K562 (cell line): Measurements from ENCODE around the gene MPL. TPM values are rescaled to one million over a fixed set of nuclear protein-coding genes. Genes with fewer than 3 reads are reported as not detected.

Experiments used
- ATAC-seq: fragments of 200-7000 bp; cut with Tn5 transposase; 3 replicates; pipeline ENCODE4 v1.9.1; 2020; ENCODE audit warnings: moderate library complexity
- BruUV-seq: library from RNA; stranded (reverse); fragments of 400-500 nt; replicated peaks from 2 replicates; lab custom pipeline; 2021; lab: Mats Ljungman, UMichigan
- CTCF ChIA-PET: fragments of 300-600 bp; formaldehyde crosslinking; extraction: SDS; loops from one replicate; lab custom pipeline; 2021; ENCODE audit warnings: low intra/inter-chr PET ratio; lab: Yijun Ruan, JAX
- POLR2A ChIA-PET: fragments of 300-600, 350-650 bp; sonication (Branson Sonifier 250); formaldehyde crosslinking; extraction: SDS; loops from one replicate; lab custom pipeline; 2021; ENCODE audit warnings: antibody characterized with exemption, inconsistent platforms; lab: Yijun Ruan, JAX
- DNase-seq, 4 experiments: peaks; one replicate each; pipeline versions ENCODE4 v3.0.0 to v3.0.0-alpha.2; 2011 to 2018; ENCODE audit warnings: low spot score in 3 of 4, mixed read lengths in 3 of 4; ENCODE audit errors: extremely low read depth in 1 of 4
- FAIRE-seq: peaks from 2 replicates; lab custom pipeline; 2011; peaks lifted over from hg19 to GRCh38; lab: Jason Lieb, UNC
- H2AFZ ChIP-seq: 2 replicates; pipeline ENCODE4 v1.6.0; 2011; ENCODE audit warnings: low read depth, low read length, control low read depth, inconsistent platforms
- H3K27ac ChIP-seq: fragments of 200-600 bp; 3 replicates; pipeline ENCODE4 v1.8.0; 2011; ENCODE audit warnings: low read depth, mild to moderate bottlenecking, control low read depth, inconsistent platforms, low read length, moderate library complexity, mixed read lengths; ENCODE audit errors: extremely low read depth
- H3K27me3 ChIP-seq, 2 experiments: fragments of 300-600 bp in 1 of 2; 2 replicates in 1 of 2; 3 replicates in 1 of 2; pipeline versions ENCODE4 v1.6.0 to v1.8.0; 2011; ENCODE audit warnings: inconsistent platforms in 2 of 2, low read length in 2 of 2, mild to moderate bottlenecking in 1 of 2, mixed read lengths in 1 of 2, moderate library complexity in 1 of 2; ENCODE audit not compliant: control insufficient read depth in 2 of 2, insufficient read depth in 2 of 2
- H3K36me3 ChIP-seq: fragments of 300-600 bp; 3 replicates; pipeline ENCODE4 v1.8.0; 2011; ENCODE audit warnings: mild to moderate bottlenecking, low read length, inconsistent platforms; ENCODE audit not compliant: control insufficient read depth, insufficient read depth
- H3K4me1 ChIP-seq, 2 experiments: fragments of 200-600 bp in 1 of 2; replicated peaks in 1 of 2; 2 replicates in 1 of 2; 3 replicates in 1 of 2; pipeline versions ENCODE4 v1.5.1 to v1.8.0; 2011; ENCODE audit warnings: inconsistent platforms in 2 of 2, low read length in 2 of 2, mild to moderate bottlenecking in 1 of 2, mixed read lengths in 1 of 2, moderate library complexity in 1 of 2; ENCODE audit not compliant: control insufficient read depth in 2 of 2, insufficient read depth in 2 of 2
- H3K4me2 ChIP-seq: 2 replicates; pipeline ENCODE4 v1.6.1; 2011; ENCODE audit warnings: low read length, control low read depth, inconsistent platforms, mixed read lengths; ENCODE audit not compliant: insufficient read depth
- H3K4me3 ChIP-seq: fragments of 200-600 bp; sonication (generic), shearing (Covaris generic); 2 replicates; pipeline ENCODE4 v1.5.1; 2016; ENCODE audit warnings: control low read depth, inconsistent platforms
- H3K79me2 ChIP-seq: fragments of 200-600 bp; 3 replicates; pipeline ENCODE4 v1.8.0; 2011; ENCODE audit warnings: low read length, inconsistent platforms; ENCODE audit not compliant: control insufficient read depth, insufficient read depth
- H3K9ac ChIP-seq, 2 experiments: 2 replicates each; pipeline versions ENCODE4 v1.6.0 to v1.6.1; 2011; ENCODE audit warnings: low read depth in 2 of 2, low read length in 2 of 2, control low read depth in 1 of 2, inconsistent platforms in 1 of 2, mild to moderate bottlenecking in 1 of 2, mixed read lengths in 1 of 2; ENCODE audit not compliant: insufficient read depth in 1 of 2
- H3K9me1 ChIP-seq: one replicate; pipeline ENCODE4 v1.6.0; 2011; ENCODE audit warnings: inconsistent platforms, mild to moderate bottlenecking, low read length, moderate library complexity; ENCODE audit not compliant: control insufficient read depth, insufficient read depth
- H3K9me3 ChIP-seq: replicated peaks from 2 replicates; pipeline ENCODE4 v1.5.1; 2011; ENCODE audit warnings: low read depth, low read length, inconsistent platforms; ENCODE audit not compliant: control insufficient read depth, insufficient read depth
- H4K20me1 ChIP-seq: replicated peaks from 2 replicates; pipeline ENCODE4 v1.6.1; 2011; ENCODE audit warnings: low read length, inconsistent platforms, mixed read lengths; ENCODE audit not compliant: control insufficient read depth, insufficient read depth
- KAT7 ChIP-seq: sonication (generic); formaldehyde crosslinking; IDR thresholded peaks from 2 replicates; pipeline ENCODE4 v1.8.0; 2022; ENCODE audit warnings: missing genetic modification reagents, mild to moderate bottlenecking, borderline replicate concordance
- MITF ChIP-seq: IDR thresholded peaks from 2 replicates; pipeline ENCODE4 v1.6.1; 2014; ENCODE audit warnings: antibody characterized with exemption
- PKNOX1 ChIP-seq: fragments of 450-650 bp; IDR thresholded peaks from 2 replicates; pipeline ENCODE4 v1.6.1; 2016
- YY1 ChIP-seq, 3 experiments: IDR thresholded peaks; 2 replicates each; pipeline ENCODE4 v1.6.1; 2011; ENCODE audit warnings: low read length in 2 of 3, mild to moderate bottlenecking in 2 of 3, moderate library complexity in 2 of 3, borderline replicate concordance in 1 of 3, control low read depth in 1 of 3, low read depth in 1 of 3; ENCODE audit not compliant: insufficient read depth in 3 of 3, insufficient replicate concordance in 2 of 3, control insufficient read depth in 1 of 3, insufficient read length in 1 of 3; ENCODE audit errors: extremely low read depth in 1 of 3
- ZZZ3 ChIP-seq: fragments of 450-650 bp; IDR thresholded peaks from 2 replicates; pipeline ENCODE4 v1.6.1; 2016; ENCODE audit warnings: antibody characterized with exemption, mild to moderate bottlenecking, moderate library complexity
- WGBS: fragments of 100-300 bp; shearing (Covaris generic); methylation state at CpG from one replicate; pipeline ENCODE4 v1.1.6; 2016; ENCODE audit warnings: low coverage, mixed read lengths; ENCODE audit not compliant: insufficient coverage; ENCODE audit errors: missing lambda C conversion rate; 5-methylcytosine and 5-hydroxymethylcytosine counted together
- in situ Hi-C: fragments of 300-500 bp; cut with MboI; formaldehyde crosslinking; loops from 4 replicates; pipeline ENCODE4 v1.15.0; 2018; ENCODE audit warnings: inconsistent platforms, mixed read lengths
- intact Hi-C: fragments of 100-400 bp; cut with micrococcal nuclease; formaldehyde crosslinking; loops from 2 replicates; pipeline ENCODE4 v1.14.2; 2022
- polyA plus RNA-seq, 8 experiments: library from polyadenylated mRNA; depleted of rRNA in 4 of 8; stranded (reverse) in 5 of 8; unstranded in 3 of 8; fragments of >200 nt; fragmentation: Nextera tagmentation in 2 of 8; fragmentation: Illumina TruSeq in 1 of 8; extraction: Ambion mirVana in 2 of 8; extraction: Trizol in 1 of 8; gene quantifications; 2 replicates each; pipeline versions ENCODE4 v1.2.1 to v1.2.3, GENCODE V29; 2011 to 2014; ENCODE audit warnings: inconsistent platforms in 1 of 8, missing spikeins in 1 of 8
- total RNA-seq, 7 experiments: library from RNA; depleted of rRNA in 6 of 7; stranded (reverse); fragments of >200 nt in 6 of 7; fragmentation: Illumina TruSeq in 2 of 7; extraction: Trizol in 2 of 7; gene quantifications; 2 replicates each; pipeline versions ENCODE4 v1.2.1 to v1.2.3, GENCODE V29; 2011 to 2021; ENCODE audit warnings: low replicate concordance in 1 of 7
- TF ChIP-seq, protein P1 (sequence below): fragments of 450-650 bp; formaldehyde crosslinking; IDR thresholded peaks from 2 replicates; pipeline ENCODE4 v1.4.0; 2022; ENCODE audit warnings: missing genetic modification characterization

MPL gene
- total and polyA plus RNA-seq, 9 of the 15 experiments (the other 6 are each of a cell fraction or from before 2014, with no cell fraction given), result not detected

DNA sequence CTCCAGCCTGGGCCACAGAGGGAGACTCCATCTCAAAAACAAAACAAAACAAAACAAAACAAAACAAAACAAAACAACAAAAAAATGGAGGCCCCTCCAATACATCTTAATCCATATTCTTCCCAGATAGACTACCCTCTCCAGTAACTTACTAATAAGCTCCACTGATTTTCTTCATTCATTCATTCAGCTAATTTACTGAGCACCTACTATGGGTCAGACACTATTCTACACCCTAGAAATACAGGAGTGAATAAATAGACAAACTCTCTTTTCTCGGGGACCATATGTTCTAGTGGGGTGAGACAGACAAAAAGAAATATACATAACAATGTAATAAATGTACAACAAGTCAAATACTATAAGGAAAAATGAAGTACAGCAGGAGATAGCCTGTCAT, 13.4 kb downstream of the MPL start (continued):
- TF ChIP-seq MITF, result no peak

DNA sequence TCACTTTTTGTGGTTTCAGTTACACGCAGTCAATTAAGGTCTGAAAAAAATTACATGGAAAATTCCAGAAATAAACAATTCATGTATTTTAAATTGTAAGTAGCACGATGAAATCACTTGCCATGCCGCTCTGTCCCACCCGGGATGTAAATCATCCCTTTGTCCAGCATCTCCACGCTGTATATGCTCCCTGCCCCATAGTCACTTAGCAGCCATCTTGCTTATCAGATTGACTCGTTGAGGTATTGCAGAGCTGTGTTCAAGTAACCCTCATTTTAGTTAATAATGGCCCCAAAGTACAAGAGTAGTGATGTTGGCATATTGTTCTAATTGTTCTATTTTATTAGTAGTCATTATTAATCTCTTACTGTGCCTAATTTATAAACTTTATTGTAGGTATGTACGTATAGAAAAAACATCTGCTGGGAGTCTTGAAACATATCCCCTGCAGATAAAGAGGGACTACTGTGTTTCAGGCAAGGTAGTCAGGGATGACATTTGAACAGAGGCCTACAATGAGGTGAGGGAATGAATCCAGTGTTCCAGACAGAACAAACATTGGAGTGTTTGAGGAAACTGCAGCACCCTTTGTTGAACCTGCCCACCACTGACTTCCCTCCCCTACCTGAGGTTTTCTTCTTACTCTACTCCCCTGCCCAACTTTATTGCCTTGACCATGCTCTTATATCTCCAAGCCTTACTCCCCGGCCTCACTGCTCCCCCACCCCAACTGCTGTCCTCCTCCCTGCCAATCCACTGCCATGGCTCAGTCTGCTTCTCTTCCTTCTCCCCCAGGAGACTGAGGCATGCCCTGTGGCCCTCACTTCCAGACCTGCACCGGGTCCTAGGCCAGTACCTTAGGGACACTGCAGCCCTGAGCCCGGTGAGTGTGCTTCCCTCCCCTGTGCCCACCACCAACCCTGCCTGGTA, 14.1 kb downstream of the MPL start:
- H3K4me3 ChIP-seq, result no peak overlapping the region
- no peak for DNase-seq
- CTCF ChIA-PET, result no interaction called here
- in situ Hi-C loops, result no loop called here
- H4K20me1 ChIP-seq, result no peaks in the 10 kb centered on the region
- no peaks in the 10 kb centered on the region for H3K9me1 ChIP-seq
- FAIRE-seq, result no peak
- TF ChIP-seq YY1 (IDR thresholded peaks at IDR 0.05; ENCODE audit: borderline replicate concordance in 1 of 3, control insufficient read depth in 1 of 3, extremely low read depth in 1 of 3, insufficient read depth in 3 of 3, insufficient read length in 1 of 3, insufficient replicate concordance in 2 of 3, low read depth in 1 of 3, low read length in 2 of 3) (peak in 1 of 3 experiments; percentile 56), KAT7 (CRISPR knock-in tag) (no peak), ZZZ3 (no peak), PKNOX1 (peak; percentile 22; the same call in 1 of the 2 replicates)
- TF ChIP-seq, protein P1, sequence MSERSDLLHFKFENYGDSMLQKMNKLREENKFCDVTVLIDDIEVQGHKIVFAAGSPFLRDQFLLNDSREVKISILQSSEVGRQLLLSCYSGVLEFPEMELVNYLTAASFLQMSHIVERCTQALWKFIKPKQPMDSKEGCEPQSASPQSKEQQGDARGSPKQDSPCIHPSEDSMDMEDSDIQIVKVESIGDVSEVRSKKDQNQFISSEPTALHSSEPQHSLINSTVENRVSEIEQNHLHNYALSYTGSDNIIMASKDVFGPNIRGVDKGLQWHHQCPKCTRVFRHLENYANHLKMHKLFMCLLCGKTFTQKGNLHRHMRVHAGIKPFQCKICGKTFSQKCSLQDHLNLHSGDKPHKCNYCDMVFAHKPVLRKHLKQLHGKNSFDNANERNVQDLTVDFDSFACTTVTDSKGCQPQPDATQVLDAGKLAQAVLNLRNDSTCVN, result 0 out of 2 replicates have a peak, but pooled peaks have one; percentile 32
- WGBS, result 34% methylated on average over 10 of the region's 10 CpGs
- H3K4me2 ChIP-seq, result no peak overlapping the region
- POLR2A ChIA-PET, result interaction anchor here (1.0 to 1.2 kb wide), 2 partner anchors 9 to 12 kb away, joined by 4 read pairs; no protein-coding TSS in a partner anchor
- BruUV-seq, result no TSS peak
- peaks cover 0 to 13% of the 10 kb centered on the region in 2 experiments; a peak in 3 of 5 replicates for H3K4me1 ChIP-seq
- no peaks in the 10 kb centered on the region for H3K9me3 ChIP-seq
- intact Hi-C loops, result no loop called here
- no peaks in the 10 kb centered on the region for H3K79me2 ChIP-seq
- H2AFZ ChIP-seq, result peak overlapping the region; percentile 32; the same call in 1 of the 2 replicates
- H3K9ac ChIP-seq, result peak overlapping the region in 1 of 2 experiments; percentile 46; a peak in 1 of 4 replicates
- no peaks in the 10 kb centered on the region for H3K27me3 ChIP-seq
- H3K27ac ChIP-seq, result no peak overlapping the region
- ATAC-seq, result peak; percentile 54
- no peaks in the 10 kb centered on the region for H3K36me3 ChIP-seq
